Progenitor cell of endocrine pancreas (in vitro differentiated cells): ENCODE data around the gene DUS1L. TPM values are rescaled to one million over a fixed set of nuclear protein-coding genes. Genes with fewer than 3 reads are reported as not detected.

Experiments used
- DNase-seq: peaks from one replicate; pipeline ENCODE4 v3.0.0; 2021; ENCODE audit warnings: low spot score; ENCODE audit not compliant: unreplicated experiment
- H3K27ac Mint-ChIP-seq: 2 replicates; pipeline ENCODE4 v1.8.0; 2021; ENCODE audit warnings: mild to moderate bottlenecking, moderate library complexity, mixed read lengths
- H3K27me3 Mint-ChIP-seq: 2 replicates; pipeline ENCODE4 v1.8.0; 2021; ENCODE audit warnings: mixed read lengths
- H3K36me3 Mint-ChIP-seq: 2 replicates; pipeline ENCODE4 v1.8.0; 2022; ENCODE audit warnings: mixed read lengths; ENCODE audit not compliant: insufficient read depth
- H3K4me1 Mint-ChIP-seq: 2 replicates; pipeline ENCODE4 v1.8.0; 2021; ENCODE audit warnings: low read depth, mixed read lengths
- H3K4me3 Mint-ChIP-seq: 2 replicates; pipeline ENCODE4 v1.8.0; 2021; ENCODE audit warnings: low read depth, mild to moderate bottlenecking, moderate library complexity, mixed read lengths
- H3K9me3 Mint-ChIP-seq: 2 replicates; pipeline ENCODE4 v1.8.0; 2021; ENCODE audit warnings: low read depth, mixed read lengths
- total RNA-seq: library from RNA; stranded (reverse); gene quantifications from 2 replicates; pipeline ENCODE4 v1.2.1, GENCODE V29; 2021
- TF ChIP-seq, protein P1 (sequence below): fragments of 200-600 bp; sonication (generic); IDR thresholded peaks from one replicate; pipeline ENCODE4 v1.5.0; 2021; ENCODE audit warnings: antibody characterized with exemption, mild to moderate bottlenecking; ENCODE audit not compliant: unreplicated experiment

Gene DUS1L
- total RNA-seq, 1 donor from 2014 or later: 93.8 TPM

- Mint-ChIP-seq H3K4me1 (peaks cover 1% of the 10 kb centered on the region), H3K36me3 (peaks cover under 1% of the 10 kb centered on the region), H3K27ac (no peak overlapping the region), H3K4me3 (peak overlapping the region; percentile 65), H3K9me3 (no peaks in the 10 kb centered on the region), H3K27me3 (no peaks in the 10 kb centered on the region)
- no peak for DNase-seq
- TF ChIP-seq, protein P1, sequence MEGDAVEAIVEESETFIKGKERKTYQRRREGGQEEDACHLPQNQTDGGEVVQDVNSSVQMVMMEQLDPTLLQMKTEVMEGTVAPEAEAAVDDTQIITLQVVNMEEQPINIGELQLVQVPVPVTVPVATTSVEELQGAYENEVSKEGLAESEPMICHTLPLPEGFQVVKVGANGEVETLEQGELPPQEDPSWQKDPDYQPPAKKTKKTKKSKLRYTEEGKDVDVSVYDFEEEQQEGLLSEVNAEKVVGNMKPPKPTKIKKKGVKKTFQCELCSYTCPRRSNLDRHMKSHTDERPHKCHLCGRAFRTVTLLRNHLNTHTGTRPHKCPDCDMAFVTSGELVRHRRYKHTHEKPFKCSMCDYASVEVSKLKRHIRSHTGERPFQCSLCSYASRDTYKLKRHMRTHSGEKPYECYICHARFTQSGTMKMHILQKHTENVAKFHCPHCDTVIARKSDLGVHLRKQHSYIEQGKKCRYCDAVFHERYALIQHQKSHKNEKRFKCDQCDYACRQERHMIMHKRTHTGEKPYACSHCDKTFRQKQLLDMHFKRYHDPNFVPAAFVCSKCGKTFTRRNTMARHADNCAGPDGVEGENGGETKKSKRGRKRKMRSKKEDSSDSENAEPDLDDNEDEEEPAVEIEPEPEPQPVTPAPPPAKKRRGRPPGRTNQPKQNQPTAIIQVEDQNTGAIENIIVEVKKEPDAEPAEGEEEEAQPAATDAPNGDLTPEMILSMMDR: no peak
Observed at GRCh38 chr17:82065193-82065637, 389 bp downstream of the DUS1L start.

DNA sequence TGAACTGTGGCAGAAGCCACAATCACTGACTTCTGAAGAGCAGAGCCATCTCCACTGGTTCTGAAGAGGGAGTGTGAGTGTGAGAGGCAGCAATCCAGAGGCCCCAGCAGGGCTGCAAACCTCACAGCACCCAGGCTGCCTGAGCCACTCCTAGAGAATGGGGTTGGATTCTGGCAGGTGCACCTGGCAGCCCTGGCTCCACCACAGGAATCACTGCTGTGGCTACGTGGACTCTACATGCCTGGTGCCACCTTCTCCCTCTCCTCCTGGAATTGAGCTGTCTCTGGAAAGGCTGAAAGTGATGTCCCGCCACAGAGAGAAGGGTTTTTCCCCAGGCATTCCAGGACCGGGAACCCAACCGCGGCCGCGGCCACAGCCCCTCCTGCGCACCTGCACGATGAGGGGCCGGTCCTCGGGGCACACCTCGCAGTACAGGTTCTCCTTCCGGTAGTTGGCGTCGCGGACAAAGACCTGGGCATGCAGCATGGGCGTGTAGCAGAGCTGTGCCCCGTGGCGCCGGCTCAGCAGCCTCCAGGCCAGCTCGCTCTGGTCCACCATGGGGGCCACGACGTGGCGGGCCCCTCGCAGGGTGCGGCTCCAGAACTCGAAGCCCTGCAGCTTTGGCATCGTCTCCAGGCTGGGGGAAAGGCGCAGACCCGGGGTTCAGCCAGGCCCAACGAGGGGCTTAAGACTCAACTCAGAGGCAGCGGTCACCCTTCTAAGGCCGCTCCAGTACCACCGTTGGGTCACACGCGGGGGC is 991 bp downstream of the DUS1L start:
- DNase-seq: no peak
- no peaks in the 10 kb centered on the region for H3K9me3 Mint-ChIP-seq
- H3K27me3 Mint-ChIP-seq: no peaks in the 10 kb centered on the region
- TF ChIP-seq, protein P1: no peak
- H3K4me3 Mint-ChIP-seq: peak overlapping the region; percentile 65
- H3K36me3 Mint-ChIP-seq: peaks cover 2% of the 10 kb centered on the region
- peaks cover 1% of the 10 kb centered on the region for H3K4me1 Mint-ChIP-seq
- no peak overlapping the region for H3K27ac Mint-ChIP-seq

GRCh38 chr17:82063424-82064415 is 1.9 kb downstream of the DUS1L start:
- Mint-ChIP-seq H3K4me1 (peaks cover 1% of the 10 kb centered on the region), H3K9me3 (no peaks in the 10 kb centered on the region), H3K27me3 (no peaks in the 10 kb centered on the region), H3K36me3 (peaks cover 2% of the 10 kb centered on the region), H3K27ac (no peak overlapping the region), H3K4me3 (peak overlapping the region; percentile 65)
- no peak for DNase-seq
- TF ChIP-seq, protein P1: no peak

GRCh38 chr17:82062984-82063368 is 2.6 kb downstream of the DUS1L start:
- H3K36me3 Mint-ChIP-seq: peaks cover 2% of the 10 kb centered on the region
- H3K27ac Mint-ChIP-seq: no peak overlapping the region
- TF ChIP-seq, protein P1: no peak

More at GRCh38 chr17:82062984-82063368, 2.6 kb downstream of the DUS1L start:
- Mint-ChIP-seq H3K9me3 (no peaks in the 10 kb centered on the region), H3K4me3 (no peak overlapping the region), H3K27me3 (no peaks in the 10 kb centered on the region), H3K4me1 (peaks cover 1% of the 10 kb centered on the region)
- DNase-seq: no peak
